Fibroblast of the conjunctiva (primary cell): ENCODE results near the gene INPP1.
"Not testable (repeated sequence)": the region's sequence is repeated elsewhere in the genome, so short reads cannot be mapped to it uniquely, and the experiment has no call there.

Source experiments
- DNase-seq: peaks from one replicate; pipeline ENCODE4 v3.0.0-alpha.2; 2010; ENCODE audit warnings: low read depth

The INPP1 gene, protein sequence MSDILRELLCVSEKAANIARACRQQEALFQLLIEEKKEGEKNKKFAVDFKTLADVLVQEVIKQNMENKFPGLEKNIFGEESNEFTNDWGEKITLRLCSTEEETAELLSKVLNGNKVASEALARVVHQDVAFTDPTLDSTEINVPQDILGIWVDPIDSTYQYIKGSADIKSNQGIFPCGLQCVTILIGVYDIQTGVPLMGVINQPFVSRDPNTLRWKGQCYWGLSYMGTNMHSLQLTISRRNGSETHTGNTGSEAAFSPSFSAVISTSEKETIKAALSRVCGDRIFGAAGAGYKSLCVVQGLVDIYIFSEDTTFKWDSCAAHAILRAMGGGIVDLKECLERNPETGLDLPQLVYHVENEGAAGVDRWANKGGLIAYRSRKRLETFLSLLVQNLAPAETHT

DNA sequence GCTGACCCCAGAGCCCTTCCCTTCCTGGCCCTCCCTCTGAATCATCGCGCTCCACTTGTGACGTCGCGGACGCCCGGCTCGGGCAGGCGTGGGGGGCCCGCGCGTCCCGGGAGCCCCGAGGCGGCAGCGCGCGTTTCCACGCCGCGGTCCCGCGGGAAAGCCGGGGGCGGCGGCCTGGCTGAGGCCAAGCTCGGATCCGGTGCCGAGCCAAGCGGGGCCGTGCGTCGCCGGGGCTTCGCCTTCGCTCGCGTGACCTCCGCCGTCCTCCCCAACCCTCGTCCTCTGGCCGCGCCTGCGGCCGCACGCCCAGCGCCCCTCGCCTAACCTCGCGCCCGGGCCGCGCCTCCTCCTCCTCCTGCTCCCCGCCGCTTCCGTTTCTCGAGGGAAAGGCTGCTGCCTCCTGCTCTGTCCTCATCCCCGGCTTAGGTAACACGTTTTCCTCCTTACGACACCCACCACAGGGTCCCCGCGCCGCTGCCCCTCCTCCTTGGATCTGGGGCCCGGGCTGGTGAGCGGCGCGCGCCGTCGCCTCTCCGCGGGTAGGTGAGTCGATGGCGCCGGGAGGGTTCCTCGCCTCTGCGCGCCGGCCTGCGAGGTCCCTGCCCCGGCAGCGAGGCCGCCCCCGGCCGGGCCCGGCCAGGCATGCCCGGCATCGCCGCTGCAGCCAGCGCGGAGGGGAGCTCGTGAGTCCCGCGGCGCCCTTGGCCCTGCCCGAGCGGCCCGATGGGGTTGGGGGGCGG is at the start of gene INPP1:
TSS of gene INPP1 (plus strand) at position 54 of the 740 bp plus-strand sequence. CDS start 16,514 bp downstream, outside the sequence.
- peak; percentile 20 for DNase-seq

DNA sequence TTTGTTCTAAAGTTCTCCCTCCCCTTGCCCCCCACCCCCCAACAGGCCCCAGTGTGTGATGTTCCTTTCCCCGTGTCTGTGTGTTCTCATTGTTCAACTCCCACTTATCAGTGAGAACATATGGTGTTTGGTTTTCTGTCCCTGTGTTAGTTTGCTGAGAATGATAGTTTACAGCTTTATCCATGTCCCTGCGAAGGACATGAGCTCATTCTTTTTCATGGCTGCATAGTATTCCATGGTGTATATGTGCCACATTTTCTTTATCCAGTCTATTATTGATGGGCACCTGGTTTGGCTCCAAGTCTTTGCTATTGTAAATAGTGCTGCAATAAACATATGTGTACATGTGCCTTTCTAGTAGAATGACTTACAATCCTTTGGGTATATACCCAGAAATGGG is 45.5 kb upstream of the INPP1 start:
- DNase-seq, result not testable (repeated sequence)

DNA sequence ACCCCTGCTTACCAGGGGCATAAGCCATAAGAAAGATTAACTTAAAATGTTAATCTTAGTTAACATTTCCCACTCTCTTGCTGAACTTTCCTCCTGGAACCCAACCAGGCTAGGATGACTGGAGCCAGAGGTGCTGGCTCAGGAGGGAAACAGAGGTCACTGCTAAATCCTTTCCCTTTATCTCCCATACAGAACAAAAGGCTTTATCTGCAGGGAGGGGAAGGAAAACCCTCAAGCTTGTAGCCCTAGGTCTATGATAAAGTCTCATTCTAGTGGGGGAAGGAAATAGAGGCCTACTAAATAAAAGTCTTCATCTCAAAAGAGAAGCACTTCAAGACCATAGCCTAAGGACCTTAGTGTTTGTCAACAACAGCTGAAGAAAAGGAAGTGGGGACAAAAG is 42.4 kb upstream of the INPP1 start:
- DNase-seq, result no peak

DNA sequence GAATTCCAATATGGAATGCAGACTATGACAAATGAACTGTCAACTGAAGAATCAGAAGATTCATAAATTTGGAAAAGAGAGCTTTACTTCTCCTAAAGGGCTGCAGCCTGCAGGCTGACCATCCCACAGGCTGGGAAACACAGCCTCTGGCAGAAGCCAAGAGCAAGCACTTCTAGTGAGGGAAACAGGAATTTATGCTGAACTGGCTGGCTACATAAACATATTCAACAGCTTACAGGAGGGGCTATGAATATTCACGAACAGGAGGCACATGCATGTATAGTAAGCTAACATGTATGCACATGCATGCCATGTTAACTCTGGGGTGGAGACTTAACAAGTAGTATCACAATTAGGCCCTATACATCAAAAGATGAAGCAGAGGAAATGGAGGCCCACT is 41.3 kb upstream of the INPP1 start:
- no peak for DNase-seq

DNA sequence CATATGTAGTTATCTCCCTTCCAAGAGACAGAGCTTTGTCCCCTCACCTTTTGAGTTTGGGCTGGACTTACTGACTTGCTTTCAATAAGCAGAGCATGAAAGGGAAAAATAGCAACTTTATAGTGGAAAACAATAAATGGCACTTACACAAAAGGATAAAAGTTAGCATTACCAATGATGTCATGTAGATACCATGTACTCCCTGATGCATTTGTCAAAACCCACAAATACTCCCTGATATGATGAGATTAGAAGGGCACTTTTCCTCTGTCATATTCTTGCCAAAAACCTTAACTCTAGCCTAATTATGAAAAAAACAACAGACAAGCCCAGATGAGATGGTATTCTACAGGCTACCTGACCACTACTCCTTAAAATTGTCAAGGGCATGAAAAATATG is 39.7 kb upstream of the INPP1 start:
- no peak for DNase-seq

DNA sequence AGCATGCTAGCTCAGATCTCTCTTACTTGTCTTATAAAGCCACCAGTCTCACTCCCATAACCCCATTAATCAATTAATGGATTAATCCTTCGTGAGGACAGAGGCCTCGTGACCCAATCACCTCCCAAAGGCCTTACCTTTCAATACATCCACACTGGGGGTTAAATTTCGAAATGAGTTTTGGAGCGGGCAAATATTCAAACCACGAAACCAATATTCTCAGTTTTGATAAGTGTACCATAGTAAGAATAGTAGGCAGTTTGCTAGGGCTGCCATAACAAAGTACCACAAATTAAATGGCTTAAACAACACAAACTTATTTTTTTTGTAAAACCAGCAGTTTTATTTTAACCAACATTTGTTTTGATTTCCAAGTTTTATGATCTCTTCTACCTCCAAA is 39.0 kb upstream of the INPP1 start:
- DNase-seq, result no peak

DNA sequence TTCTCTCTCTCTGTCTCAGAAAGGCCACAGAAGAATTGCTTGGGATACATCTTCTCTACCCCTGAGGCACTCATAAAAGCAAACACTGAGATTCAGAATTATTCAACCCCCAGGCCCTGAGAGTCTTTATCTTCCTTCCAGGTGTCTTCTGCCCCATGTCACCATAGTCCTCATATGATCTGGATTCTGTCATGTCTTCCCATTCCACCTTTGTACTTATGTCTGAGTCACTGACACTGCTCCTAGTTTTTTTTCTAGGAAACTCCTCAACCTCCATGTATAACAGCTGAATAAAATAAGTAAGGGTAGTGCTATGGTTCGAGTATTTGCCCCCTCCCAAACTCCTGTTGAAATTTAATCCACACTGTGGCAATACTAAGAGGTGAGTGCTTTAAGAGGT is 35.4 kb upstream of the INPP1 start:
- DNase-seq, result no peak

DNA sequence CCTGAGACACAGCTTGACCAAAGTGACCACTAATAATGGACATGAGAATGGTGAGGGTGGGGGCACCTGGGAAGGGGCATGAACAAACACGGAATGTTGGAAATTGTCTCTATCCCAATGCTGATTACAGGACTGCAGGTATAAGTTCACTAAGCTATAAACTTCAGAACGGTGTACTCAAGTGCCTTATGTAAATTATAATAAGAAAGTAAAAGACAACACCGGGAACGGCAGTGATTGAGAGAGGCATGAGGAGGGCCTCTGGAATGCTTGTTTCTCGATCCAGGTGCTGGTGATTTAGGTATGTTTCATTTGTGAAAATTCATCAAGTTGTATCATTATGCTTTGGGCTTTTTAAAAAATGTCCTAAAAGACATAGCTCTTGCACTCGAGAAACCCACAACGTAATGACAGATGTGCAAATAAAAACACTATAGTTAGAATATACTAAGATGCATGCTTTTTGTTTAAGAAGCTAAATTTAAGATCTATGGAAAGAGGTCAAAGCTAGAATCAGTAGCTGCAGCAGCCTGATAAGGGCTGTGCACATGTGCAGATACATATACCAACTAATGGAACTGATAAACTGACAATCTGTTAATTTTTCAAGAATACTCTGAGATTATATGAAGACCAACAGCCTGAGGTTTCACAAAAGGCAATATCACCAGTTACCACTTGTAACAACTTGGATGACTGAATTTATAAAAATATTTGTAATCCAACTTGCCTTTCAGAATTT is 31.3 kb upstream of the INPP1 start:
- DNase-seq, result no peak

DNA sequence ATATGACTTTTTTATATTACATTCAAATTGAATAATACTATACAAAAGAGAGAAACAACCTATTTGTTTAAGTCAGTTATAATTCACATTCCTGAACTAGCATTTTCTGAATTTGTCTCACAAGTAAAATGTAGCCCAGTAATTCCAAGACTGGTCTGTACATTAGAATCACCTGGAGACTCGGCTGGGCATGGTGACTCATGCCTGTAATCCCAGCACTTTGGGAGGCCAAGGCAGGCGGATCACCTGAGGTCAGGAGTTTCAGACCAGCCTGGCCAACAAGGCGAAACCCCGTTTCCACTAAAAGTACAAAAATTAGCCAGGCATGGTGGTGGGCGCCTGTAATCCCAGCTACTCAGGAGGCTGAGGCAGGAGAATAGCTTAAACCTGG is 30.8 kb upstream of the INPP1 start:
- not testable (repeated sequence) for DNase-seq

DNA sequence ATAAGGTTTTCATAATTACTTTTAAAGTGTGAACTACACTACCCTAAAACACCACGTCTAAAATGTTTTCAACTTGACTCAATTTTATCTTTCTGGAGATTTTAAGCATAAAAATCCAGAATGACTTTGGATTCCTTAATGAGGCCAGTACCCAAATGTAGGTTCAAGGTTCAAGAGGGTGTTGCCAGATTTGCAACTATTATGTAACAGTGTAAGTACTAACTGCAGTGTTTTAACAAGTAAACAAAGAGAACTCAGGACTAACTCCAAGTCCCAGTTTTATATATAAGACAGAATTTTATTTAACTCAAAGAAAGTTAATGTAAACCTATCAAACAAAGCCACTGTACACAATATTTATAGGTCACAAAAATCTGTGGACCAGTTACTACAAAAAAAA is 29.5 kb upstream of the INPP1 start:
- DNase-seq, result no peak

DNA sequence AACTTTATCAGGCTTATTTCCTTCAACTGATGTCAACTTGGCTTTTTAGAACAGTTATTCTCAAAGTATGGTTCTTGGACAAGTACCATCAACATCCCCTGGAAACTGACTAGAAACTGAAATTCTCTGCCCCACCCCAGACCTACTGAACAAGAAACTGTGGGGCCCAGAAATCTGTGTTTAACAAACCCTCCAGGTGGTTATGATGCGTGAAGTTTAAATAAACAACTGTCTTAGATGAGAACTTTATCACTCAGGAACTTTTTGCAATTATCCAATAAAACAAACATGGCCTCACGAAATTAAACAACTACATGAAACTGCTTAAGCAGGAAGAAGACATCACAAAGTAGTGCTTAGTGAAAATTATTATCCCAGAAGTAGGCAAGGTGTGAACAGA is 28.1 kb upstream of the INPP1 start:
- DNase-seq, result no peak

DNA sequence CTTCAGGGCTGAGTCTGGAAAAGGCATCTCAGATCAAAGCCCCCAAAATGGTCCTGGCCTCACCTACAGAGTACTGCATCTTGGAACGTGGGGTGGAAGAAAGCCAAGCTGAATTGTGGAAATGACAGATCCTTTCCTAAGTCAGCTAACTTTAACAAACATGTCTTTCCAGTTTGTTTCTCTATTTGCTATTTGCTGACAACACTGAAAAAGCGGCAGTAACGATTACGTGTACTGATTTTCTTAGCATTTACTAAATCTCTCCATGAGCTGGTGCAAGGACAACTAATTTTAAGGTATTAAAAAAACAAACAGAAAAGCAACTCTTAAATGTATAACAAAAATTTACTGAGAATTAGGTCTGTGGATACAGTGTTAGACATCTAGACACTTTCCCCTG is 24.9 kb upstream of the INPP1 start:
- no peak for DNase-seq

DNA sequence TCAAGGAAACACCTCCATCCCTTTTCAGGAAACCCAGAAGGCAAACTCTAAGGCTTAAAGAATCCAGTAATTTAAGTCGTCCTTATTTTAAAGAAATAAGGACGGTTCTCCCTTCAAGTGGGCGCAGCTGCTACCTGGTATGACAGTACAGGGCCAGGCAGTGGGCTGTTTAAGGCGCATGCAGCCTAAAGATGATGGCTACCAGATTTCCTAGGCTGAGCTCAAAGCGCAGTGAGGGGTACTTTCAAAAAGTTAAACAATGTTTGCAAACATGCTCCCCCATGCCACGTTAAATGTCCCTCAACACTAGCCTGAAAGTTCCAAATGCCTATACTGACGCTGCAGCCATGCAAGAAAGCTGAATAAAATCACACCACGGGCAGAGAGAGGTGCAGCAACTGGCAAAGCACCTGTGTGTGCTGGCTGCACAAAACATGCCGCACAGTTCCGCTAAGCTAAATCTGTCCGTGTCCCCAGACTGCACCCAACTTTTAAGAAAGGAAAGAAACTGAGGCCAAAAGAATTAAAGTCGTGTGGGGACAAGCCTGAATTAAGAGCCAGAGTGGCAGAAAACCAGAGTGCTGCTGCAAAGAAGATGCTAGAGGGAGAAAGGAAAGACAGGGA is 24.3 kb upstream of the INPP1 start:
- no peak for DNase-seq

DNA sequence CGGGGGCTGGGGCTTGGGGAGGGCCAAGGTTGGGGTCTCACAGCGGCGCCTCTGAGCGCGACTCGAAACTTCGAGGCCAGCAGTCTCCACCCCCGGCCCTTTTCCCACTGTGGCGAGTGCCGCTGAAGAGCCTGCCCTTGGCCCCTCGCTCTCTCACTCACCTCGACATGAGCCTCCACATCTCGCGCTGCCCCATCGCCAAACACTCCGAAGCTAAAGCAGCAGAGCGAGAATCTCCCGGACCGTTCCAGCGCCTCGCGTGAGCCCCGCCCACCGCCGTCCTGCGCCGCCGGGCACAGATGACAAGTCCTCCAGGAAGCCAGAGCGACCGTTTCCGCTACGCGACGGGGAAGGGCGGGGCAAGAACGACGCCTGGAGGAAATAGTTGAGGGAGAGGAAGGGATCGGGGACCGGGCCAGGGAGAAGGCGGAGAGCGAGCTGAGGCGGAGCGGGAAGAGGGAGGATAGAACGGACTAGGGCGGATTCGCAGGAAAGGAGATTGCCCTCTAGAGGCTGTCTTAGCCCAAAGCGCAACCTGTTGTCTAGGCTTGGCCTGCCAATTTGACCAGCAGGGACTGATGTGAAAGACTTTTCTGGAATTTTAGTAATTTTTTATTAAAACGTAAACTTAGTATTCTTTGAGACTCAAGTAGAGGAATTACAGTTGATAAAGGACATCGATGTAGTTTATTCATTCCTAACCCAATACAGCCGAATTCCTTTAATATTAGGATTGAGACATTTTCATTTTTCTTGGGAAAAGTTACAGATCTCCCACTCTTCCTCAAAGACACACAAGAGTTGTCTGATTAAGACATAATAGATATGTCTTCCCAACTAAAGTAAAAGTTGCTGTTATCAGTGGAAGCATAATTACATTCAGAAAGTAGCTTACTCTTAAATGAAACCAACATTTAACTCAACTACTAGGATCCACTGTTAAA is 23.6 kb upstream of the INPP1 start, which contains the start of gene HIBCH:
TSS of gene HIBCH (minus strand) at position 272 of the 944 bp plus-strand sequence. CDS start at position 196, 76 bp downstream.
- peak; percentile 98 for DNase-seq

DNA sequence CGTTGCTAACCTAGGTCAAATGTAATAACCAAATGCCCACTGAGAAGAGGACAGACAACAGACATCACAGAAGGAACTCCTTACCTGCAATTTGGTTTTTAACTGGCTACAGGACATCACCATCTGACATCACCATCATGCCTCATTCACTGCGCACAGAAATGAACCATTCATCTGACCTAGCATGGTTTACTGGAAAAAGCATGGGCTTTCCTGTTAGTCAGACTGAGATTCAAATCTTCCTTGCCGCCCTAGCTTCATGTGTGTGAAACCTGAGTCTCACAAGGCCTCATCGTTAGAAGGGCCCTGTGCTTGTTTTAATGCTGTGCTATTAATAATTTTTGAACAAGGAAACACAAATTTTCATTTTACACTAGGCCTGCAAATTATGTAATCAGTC is 22.7 kb upstream of the INPP1 start:
- no peak for DNase-seq

DNA sequence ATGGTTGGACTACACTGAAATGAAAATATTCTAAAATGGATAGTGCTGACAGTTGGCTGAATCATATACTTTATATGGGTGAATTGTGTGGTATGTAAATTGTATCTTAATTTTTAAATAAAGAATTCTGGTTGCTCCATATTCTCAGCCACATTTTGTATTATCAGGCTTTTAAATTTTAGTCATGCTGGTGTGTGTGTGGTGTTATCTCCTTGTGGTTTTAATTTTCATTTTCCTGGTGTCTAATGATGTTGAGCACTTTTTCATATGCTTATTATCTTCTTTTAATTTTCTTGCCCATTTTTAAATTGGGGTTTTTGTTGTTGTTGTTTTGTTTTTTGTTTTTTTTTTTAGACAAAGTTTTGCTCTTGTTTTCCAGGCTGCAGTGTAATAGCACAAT is 20.0 kb upstream of the INPP1 start:
- no peak for DNase-seq

DNA sequence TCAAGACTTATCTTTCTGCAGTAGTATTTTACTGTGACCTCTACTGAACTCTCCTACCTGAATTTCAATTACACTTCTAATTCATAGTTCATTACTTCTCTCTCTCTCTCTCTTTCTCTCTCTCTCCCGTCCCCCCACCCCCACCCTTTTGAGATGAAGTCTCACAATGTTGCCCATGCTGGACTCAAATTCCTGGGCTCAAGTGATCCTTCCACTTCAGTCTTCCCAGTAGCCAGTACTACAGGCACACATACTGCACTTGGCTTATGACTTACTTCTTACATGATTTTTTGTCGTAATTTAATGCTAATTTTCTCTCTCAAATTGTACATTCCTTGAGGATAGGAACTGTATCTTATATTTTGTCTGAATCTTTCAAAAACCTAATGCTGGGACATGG is 17.8 kb upstream of the INPP1 start:
- no peak for DNase-seq

DNA sequence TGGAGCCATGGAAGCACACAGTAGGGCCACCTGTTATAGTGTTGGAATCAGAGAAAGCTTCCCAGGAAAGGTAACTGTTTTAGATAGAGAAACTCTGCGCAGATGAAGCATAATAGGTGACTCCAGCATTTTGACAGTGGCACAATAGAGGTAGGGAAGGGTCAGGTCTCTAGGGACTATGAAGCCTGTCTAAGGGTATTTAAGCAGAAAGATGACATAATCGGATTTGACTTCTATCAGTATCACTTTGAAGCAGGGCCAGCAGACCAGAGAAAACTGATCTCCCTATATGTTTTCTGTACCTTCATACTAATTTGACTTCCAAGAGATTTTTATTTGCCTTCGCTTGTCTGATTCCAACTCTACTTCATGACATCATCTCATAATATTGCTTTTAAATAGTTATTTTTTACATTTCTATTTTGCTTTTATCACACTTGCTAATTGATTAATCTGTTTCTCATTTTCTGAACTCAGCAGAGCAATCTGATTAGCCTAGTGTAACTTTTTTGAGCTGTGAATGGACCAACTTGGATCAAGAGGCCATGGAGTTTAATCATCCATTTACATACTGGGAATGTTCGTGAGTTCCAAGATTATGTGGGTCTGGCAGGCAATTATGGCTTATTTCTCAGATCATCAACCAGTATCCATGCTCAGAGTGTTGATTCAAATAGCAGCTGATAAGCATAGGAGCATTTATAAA is 15.4 kb upstream of the INPP1 start:
- DNase-seq, result no peak

DNA sequence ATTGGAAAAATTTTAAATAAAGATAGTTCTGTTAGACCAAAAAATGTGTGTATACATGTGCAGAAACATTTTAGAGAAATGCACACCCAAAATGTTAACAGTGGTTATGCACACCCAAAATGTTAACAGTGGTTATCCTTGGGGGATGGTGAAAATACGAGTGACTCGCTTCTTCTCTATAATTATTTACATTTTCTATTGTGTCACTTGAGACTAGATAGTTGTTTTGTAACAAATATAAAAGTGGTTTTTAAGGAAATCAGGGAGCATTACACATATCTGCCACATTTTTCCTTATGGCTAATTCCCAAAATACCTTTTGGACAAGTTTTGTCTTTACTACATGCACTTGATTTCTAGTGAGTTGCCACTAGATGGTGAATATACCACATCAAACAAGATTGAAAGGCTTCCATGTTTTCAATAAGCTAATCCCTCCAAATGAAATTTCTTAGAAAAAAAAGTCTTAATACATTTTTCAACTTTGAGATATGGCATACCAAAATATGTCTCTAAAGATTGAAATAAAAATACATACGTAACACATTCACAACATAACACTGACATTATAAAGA is 14.7 kb upstream of the INPP1 start:
- no peak for DNase-seq

DNA sequence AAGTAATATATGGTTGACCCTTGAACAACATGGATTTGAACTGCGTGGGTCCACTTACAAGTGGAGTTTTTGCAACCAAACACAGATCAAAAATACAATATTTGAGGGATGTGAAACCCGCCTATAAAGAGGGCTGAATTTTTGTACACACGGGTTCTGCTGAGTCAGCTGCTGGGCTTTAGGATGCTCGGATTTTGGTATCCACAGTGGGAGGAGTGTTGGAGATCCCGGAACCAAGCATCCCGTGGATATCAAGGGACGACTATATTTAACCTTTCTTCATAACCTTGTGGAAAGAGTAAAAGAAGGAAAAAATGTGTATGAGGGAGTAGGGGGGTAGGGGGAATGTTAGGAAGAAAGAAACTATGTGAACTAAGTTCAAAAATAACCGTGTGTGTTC is 10.0 kb upstream of the INPP1 start:
- DNase-seq, result no peak
